Choroid plexus epithelial cell (primary cell): ENCODE results near the gene PRG2.
A peak's percentile ranks its signal among the peaks of the same experiment; 100 is the strongest.

ENCODE experiments used
- DNase-seq: peaks from one replicate; pipeline ENCODE4 v3.0.0-alpha.2; 2010; ENCODE audit warnings: low read depth
- H3K4me3 ChIP-seq: 2 replicates; pipeline ENCODE4 v1.5.1; 2011; ENCODE audit warnings: low read depth, mild to moderate bottlenecking, control low read depth, low read length, moderate library complexity
- CTCF ChIP-seq: conservative IDR thresholded peaks from 2 replicates; pipeline ENCODE4 v1.5.1; 2011; ENCODE audit warnings: low read depth, mild to moderate bottlenecking, control low read depth, inconsistent platforms, low read length, moderate library complexity

The PRG2 gene

GRCh38 chr11:57419146-57419545, 28.7 kb upstream of the PRG2 start:
- TF ChIP-seq CTCF, result no peak
- no peak for DNase-seq
- no peak overlapping the region for H3K4me3 ChIP-seq

DNA sequence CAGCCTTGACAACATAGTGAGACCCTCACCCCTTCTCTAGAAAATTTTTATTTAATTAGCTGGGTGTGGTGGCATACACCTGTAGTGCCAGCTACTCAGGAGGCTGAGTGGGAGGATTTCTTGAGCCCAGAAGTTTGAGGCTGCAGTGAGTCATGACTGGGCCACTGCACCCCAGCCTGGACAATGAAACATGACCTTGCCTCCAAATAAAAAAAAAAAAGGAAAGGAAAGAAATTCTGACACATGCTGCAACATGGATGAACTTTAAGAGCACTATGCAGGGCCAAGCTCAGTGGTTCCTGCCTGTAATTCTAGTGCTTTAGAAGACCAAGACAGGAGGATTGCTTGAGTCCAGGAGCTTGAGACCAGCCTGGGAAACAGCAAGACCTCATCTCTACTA, 27.7 kb upstream of the PRG2 start:
- no peak overlapping the region for H3K4me3 ChIP-seq
- no peak for DNase-seq
- TF ChIP-seq CTCF, result no peak

DNA sequence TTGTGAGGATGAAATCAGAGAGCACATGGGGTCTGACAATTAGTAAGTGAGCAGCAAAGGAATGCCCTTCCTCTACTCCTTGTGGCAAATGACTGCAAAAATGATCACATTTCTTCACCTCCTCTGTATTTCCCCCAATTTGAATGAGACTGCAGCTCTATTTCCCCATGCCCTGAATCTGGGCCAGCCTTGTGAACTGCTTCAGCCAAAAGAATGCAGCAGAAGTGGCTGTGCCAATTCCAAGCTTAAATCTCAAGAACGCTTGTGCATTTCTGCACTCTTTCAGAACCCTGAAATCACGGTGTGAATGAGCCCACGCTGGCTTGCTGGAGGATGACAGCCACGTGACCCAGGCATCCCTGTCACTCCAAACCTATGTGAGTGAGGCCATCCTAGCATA, 26.6 kb upstream of the PRG2 start:
- DNase-seq, result peak; percentile 44
- no peak for TF ChIP-seq CTCF
- no peak overlapping the region for H3K4me3 ChIP-seq

GRCh38 chr11:57416436-57416835, 26.0 kb upstream of the PRG2 start:
- TF ChIP-seq CTCF, result no peak
- no peak for DNase-seq
- H3K4me3 ChIP-seq, result no peak overlapping the region

DNA sequence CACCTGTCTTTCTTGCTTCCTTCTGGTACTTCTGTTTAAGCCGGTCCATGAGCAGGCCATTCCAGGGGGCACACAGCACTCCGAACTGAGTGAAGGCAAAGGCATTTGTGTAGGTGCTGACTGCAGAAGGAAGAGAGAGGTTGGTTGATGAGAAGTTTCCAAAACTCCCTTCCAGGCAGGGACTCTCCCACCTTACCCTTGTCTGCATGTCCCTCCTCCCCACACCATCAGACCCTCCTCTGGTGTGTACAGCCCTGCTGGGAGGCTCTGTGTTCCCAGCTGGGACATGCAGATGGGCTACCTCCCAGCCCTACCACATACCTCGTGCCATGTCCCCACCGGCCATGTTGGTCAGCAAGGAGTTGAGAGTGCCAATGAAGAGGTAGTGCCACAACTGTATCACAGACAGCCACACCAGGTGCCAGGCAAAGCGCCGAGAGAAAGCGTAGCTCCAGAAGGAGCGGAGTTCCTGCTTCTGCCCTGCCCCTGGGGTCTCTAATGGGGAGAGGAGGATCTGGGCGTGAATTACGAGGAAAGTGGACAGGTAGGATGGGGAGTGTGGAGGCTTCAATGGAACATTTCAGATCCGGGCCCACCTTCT, 24.3 kb upstream of the PRG2 start:
- no peak overlapping the region for H3K4me3 ChIP-seq
- no peak for TF ChIP-seq CTCF
- no peak for DNase-seq

DNA sequence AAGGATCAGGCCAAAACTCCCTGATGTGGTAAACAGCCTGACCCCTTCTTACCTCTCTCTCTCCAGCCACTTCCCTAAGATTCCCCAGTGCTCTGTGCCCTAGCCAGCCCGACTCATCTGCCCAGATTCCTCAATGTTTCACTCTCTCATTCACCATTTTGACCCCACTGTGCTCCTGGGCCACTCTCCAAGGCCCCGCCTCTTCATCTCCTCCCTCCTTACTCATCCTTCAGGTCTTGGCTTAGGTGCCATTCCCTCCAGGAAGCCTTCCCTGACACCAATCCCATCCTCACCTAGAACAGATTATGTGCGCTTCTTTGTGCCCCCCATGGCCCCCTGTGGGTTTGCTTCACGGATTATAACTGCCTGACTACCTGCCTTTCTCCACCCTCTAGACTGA, 23.2 kb upstream of the PRG2 start:
- TF ChIP-seq CTCF, result no peak
- H3K4me3 ChIP-seq, result no peak overlapping the region
- DNase-seq, result no peak

- peak; percentile 96 for DNase-seq
- TF ChIP-seq CTCF, result no peak
- H3K4me3 ChIP-seq, result no peak overlapping the region
These were observed 19.8 kb upstream of the PRG2 start for GRCh38 chr11:57410287-57410686.
